GM23248 (cell line): ENCODE measurements around the gene CCDC102A. TPM values are rescaled to one million over a fixed set of nuclear protein-coding genes. Genes with fewer than 3 reads are reported as not detected.
"Not testable (repeated sequence)": the region's sequence is repeated elsewhere in the genome, so short reads cannot be mapped to it uniquely, and the experiment has no call there.

Experiments
- DNase-seq: peaks from one replicate; pipeline ENCODE4 v3.0.0-alpha.2; 2015
- H2AFZ ChIP-seq: fragments of 200-600 bp; sonication (generic); 2 replicates; pipeline ENCODE4 v1.6.1; 2016; ENCODE audit warnings: antibody characterized with exemption
- H3F3A ChIP-seq: fragments of 200-600 bp; sonication (generic); 2 replicates; pipeline ENCODE4 v1.6.1; 2016; ENCODE audit warnings: mild to moderate bottlenecking, antibody characterized with exemption, mixed run types; ENCODE audit not compliant: insufficient read depth
- H3K27ac ChIP-seq: fragments of 200-600 bp; sonication (generic); 2 replicates; pipeline ENCODE4 v1.5.1; 2016; ENCODE audit warnings: mild to moderate bottlenecking
- H3K27me3 ChIP-seq: fragments of 200-600 bp; sonication (generic); replicated peaks from 2 replicates; pipeline ENCODE4 v1.6.1; 2016; ENCODE audit warnings: mild to moderate bottlenecking; ENCODE audit not compliant: insufficient read depth
- H3K36me3 ChIP-seq: fragments of 200-600 bp; sonication (generic); 2 replicates; pipeline ENCODE4 v1.6.1; 2016; ENCODE audit warnings: low read depth, mild to moderate bottlenecking
- H3K4me1 ChIP-seq: fragments of 200-600 bp; sonication (generic); 2 replicates; pipeline ENCODE4 v1.6.1; 2016; ENCODE audit warnings: mild to moderate bottlenecking; ENCODE audit not compliant: insufficient read depth
- H3K4me2 ChIP-seq: fragments of 200-600 bp; sonication (generic); one replicate; pipeline ENCODE4 v1.6.1; 2016; ENCODE audit warnings: mild to moderate bottlenecking; ENCODE audit not compliant: unreplicated experiment
- H3K4me3 ChIP-seq: fragments of 200-600 bp; sonication (generic); 2 replicates; pipeline ENCODE4 v1.5.1; 2016; ENCODE audit warnings: mild to moderate bottlenecking
- H3K79me2 ChIP-seq: fragments of 200-600 bp; sonication (generic); 2 replicates; pipeline ENCODE4 v1.6.1; 2016; ENCODE audit warnings: mild to moderate bottlenecking; ENCODE audit not compliant: insufficient read depth
- H3K9ac ChIP-seq: fragments of 200-600 bp; sonication (generic); 2 replicates; pipeline ENCODE4 v1.6.1; 2016; ENCODE audit warnings: mild to moderate bottlenecking
- H3K9me2 ChIP-seq: fragments of 200-600 bp; sonication (generic); 2 replicates; pipeline ENCODE4 v1.6.1; 2016; ENCODE audit warnings: mixed run types, mild to moderate bottlenecking, moderate library complexity; ENCODE audit not compliant: insufficient read depth
- H3K9me3 ChIP-seq: fragments of 200-600 bp; sonication (generic); one replicate; pipeline ENCODE4 v1.6.1; 2017; ENCODE audit warnings: low read depth
- H4K20me1 ChIP-seq: fragments of 200-600 bp; sonication (generic); 2 replicates; pipeline ENCODE4 v1.6.0; 2016; ENCODE audit not compliant: insufficient read depth
- EZH2 ChIP-seq: fragments of 200-600 bp; sonication (generic); IDR thresholded peaks from 2 replicates; pipeline ENCODE4 v1.6.1; 2018; ENCODE audit warnings: antibody characterized with exemption, mild to moderate bottlenecking; ENCODE audit not compliant: insufficient read depth, poor library complexity, severe bottlenecking
- EZH2phosphoT487 ChIP-seq: fragments of 200-600 bp; sonication (generic); IDR thresholded peaks from 2 replicates; pipeline ENCODE4 v1.6.1; 2018; ENCODE audit warnings: antibody characterized with exemption, moderate library complexity, mild to moderate bottlenecking, low read depth; ENCODE audit not compliant: insufficient read depth
- WGBS, 2 experiments: methylation state at CpG; one replicate each; pipeline ENCODE4 v1.1.6; 2015 to 2017; ENCODE audit warnings: low lambda C conversion rate in 2 of 2, low coverage in 1 of 2; ENCODE audit errors: missing lambda C conversion rate in 2 of 2; 5-methylcytosine and 5-hydroxymethylcytosine counted together
- in situ Hi-C: fragments of 300-500 bp; cut with MboI; formaldehyde crosslinking; loops from 2 replicates; pipeline ENCODE4 v1.15.0; 2020
- polyA plus RNA-seq: library from polyadenylated mRNA; unstranded; fragments of >200 nt; fragmentation: Nextera tagmentation; extraction: Ambion mirVana; gene quantifications from 2 replicates; pipeline ENCODE4 v1.2.1, GENCODE V29; 2016
- total RNA-seq: library from RNA; depleted of rRNA; stranded (reverse); fragments of >200 nt; shearing (Covaris generic); gene quantifications from 2 replicates; pipeline ENCODE4 v1.2.3, GENCODE V29; 2014

CCDC102A gene
- total and polyA plus RNA-seq, 2 experiments from 2014 or later = 3.9 to 17.7 TPM

DNA sequence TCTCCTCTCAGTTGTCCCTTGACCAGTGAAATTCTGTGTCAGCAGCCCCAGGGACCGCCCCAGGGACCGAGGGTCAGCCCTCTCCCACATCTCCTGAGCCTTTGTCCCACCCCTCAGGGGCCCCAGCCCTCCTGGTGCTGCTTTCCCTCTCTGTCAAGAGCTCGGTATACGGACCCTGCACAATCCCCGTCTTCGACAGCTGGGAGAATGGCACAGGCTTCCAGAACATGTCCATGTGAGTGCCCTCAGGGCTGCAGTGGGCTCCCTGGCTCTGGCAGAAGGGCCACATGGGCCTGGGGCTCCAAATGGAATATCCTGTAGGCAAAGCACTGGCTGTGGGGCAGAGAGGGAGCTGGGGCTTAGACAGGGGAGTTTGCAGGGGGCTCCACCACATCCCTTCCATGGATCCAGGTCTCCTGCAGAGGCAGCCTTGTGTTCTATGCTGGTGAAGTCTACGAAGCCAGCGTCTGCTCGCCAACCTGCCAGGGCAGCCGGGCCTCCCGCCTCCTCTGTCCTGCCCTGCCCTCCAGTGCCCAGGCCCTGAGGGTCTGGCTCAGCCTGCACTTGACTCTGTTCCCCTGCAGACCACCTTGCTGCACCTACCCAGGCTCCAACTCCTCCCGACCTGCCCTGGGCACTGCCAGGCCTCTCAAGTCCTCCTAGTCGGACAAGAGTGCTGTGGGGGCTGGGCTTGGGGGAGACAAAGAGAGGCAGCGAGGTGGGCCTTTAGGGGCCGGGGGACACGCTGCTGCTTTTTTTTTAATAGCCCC is 34.1 kb upstream of the CCDC102A start:
- H4K20me1 ChIP-seq = no peaks in the 10 kb centered on the region
- H3K9me2 ChIP-seq = no peaks in the 10 kb centered on the region
- H3K9ac ChIP-seq = no peak overlapping the region
- no peak overlapping the region for H3K4me2 ChIP-seq
- no peaks in the 10 kb centered on the region for H3K4me1 ChIP-seq
- no peak for DNase-seq
- no peaks in the 10 kb centered on the region for H3K27me3 ChIP-seq
- H3K79me2 ChIP-seq = no peaks in the 10 kb centered on the region
- no peak overlapping the region for H2AFZ ChIP-seq
- H3K4me3 ChIP-seq = no peak overlapping the region
- no peaks in the 10 kb centered on the region for H3F3A ChIP-seq
- H3K27ac ChIP-seq = no peak overlapping the region
- no peaks in the 10 kb centered on the region for H3K36me3 ChIP-seq
- H3K9me3 ChIP-seq = no peaks in the 10 kb centered on the region
- 70 to 73% methylated on average over 14 to 16 of the region's 16 CpGs for WGBS, 2 experiments
- no peak for TF ChIP-seq EZH2
- no peak for TF ChIP-seq EZH2phosphoT487
- in situ Hi-C loops = no loop called here

DNA sequence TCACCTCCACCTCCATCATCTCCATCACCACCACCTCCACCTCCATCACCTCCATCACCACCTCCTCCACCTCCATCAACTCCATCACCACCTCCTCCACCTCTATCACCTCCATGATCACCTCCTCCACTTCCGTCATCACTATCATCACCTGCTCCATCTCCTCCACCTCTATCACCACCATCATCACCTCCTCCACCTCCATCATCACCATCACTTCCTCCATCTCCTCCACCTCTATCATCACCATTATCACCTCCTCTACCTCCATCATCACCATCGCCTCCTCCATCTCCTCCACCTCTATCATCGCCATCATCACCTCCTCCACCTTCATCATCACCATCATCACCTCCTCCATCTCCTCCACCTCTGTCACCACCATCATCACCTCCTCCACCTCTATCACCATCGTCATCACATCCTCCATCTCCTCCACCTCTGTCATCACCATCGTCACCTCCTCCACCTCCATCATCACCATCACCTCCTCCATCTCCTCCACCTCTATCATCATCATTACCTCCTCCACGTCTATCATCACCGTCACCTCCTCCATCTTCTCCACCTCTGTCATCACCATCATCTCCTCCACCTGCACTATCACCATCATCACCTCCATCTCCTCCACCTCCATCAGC is 33.1 kb upstream of the CCDC102A start:
- TF ChIP-seq EZH2 (no peak), EZH2phosphoT487 (no peak)
- Histone ChIP-seq H3K27me3 (no peaks in the 10 kb centered on the region), H3K27ac (no peak overlapping the region), H3K9me3 (no peaks in the 10 kb centered on the region), H3K9ac (no peak overlapping the region), H3K4me3 (no peak overlapping the region), H3K4me1 (no peaks in the 10 kb centered on the region), H2AFZ (no peak overlapping the region), H3K36me3 (no peaks in the 10 kb centered on the region), H3F3A (no peaks in the 10 kb centered on the region), H3K4me2 (no peak overlapping the region), H3K79me2 (no peaks in the 10 kb centered on the region), H3K9me2 (no peaks in the 10 kb centered on the region), H4K20me1 (no peaks in the 10 kb centered on the region)
- WGBS, 2 experiments = 86 to 89% methylated on average over 7 of the region's 7 CpGs
- in situ Hi-C loops = no loop called here
- DNase-seq = no peak

DNA sequence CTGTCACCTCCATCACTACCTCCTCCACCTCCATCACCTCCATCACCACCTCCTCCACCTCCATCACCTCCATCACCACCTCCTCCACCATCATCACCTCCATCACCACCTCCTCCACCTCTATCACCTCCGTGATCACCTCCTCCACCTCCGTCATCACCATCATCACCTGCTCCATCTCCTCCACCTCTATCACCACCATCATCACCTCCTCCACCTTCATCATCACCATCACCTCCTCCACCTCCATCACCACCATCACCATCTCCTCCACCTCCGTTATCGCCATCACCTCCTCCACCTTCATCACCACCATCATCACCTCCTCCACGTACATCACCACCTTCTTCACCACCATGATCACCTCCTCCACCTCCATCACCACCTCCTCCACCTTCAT is 32.4 kb upstream of the CCDC102A start:
- in situ Hi-C loops, H3K4me1 ChIP-seq, H3K9me2 ChIP-seq, H3F3A ChIP-seq, H3K4me3 ChIP-seq, H3K36me3 ChIP-seq, H3K27ac ChIP-seq, H3K9ac ChIP-seq, H3K27me3 ChIP-seq, H3K79me2 ChIP-seq, DNase-seq, H2AFZ ChIP-seq, H3K4me2 ChIP-seq, H3K9me3 ChIP-seq, H4K20me1 ChIP-seq: not testable (repeated sequence)
- WGBS, 2 experiments = 89 to 96% methylated on average over 3 to 5 of the region's 5 CpGs

DNA sequence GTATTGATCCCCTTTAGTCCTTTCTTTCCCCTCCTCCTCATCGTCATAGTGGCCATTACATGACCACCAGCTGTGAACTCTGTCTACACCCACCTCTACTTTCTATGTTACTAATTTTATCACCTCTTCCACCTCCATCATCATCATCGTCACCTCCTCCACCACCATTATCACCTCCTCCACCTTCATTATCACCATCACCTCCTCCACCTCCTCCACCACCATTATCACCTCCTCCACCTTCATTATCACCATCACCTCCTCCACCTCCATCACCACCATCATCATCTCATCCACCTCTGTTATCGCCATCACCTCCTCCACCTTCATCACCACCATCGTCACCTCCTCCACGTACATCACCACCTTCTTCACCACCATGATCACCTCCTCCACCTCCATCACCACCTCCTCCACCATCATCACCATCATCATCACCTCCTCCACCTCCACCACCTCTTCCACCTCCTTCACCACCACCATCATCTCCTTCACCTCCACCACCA is 31.9 kb upstream of the CCDC102A start:
- H3K9me2 ChIP-seq = no peaks in the 10 kb centered on the region
- no peaks in the 10 kb centered on the region for H3K27me3 ChIP-seq
- no peak overlapping the region for H2AFZ ChIP-seq
- no peaks in the 10 kb centered on the region for H3K9me3 ChIP-seq
- no peak overlapping the region for H3K9ac ChIP-seq
- no peak overlapping the region for H3K27ac ChIP-seq
- no peak overlapping the region for H3K4me2 ChIP-seq
- in situ Hi-C loops = no loop called here
- DNase-seq = no peak
- no peak overlapping the region for H3K4me3 ChIP-seq
- H3F3A ChIP-seq = no peaks in the 10 kb centered on the region
- no peak for TF ChIP-seq EZH2phosphoT487
- 81 to 89% methylated on average over 3 to 5 of the region's 5 CpGs for WGBS, 2 experiments
- H4K20me1 ChIP-seq = no peaks in the 10 kb centered on the region
- no peaks in the 10 kb centered on the region for H3K79me2 ChIP-seq
- H3K36me3 ChIP-seq = no peaks in the 10 kb centered on the region
- H3K4me1 ChIP-seq = no peaks in the 10 kb centered on the region
